GM06990 (cell line): ENCODE data around the gene NR1I2.

Source experiments
- DNase-seq: peaks from one replicate; pipeline ENCODE4 v3.0.0-alpha.2; 2011; ENCODE audit not compliant: insufficient read length; ENCODE audit errors: extremely low read depth
- H3K27me3 ChIP-seq: replicated peaks from 2 replicates; pipeline ENCODE4 v1.6.0; 2011; ENCODE audit warnings: low read length; ENCODE audit not compliant: control insufficient read depth, insufficient read depth
- H3K36me3 ChIP-seq: 2 replicates; pipeline ENCODE4 v1.5.1; 2011; ENCODE audit warnings: low read length; ENCODE audit not compliant: control insufficient read depth, insufficient read depth
- H3K4me3 ChIP-seq: replicated peaks from 2 replicates; pipeline ENCODE4 v1.5.1; 2011; ENCODE audit warnings: low read depth, mild to moderate bottlenecking, control low read depth, low read length
- TF ChIP-seq, protein P1 (sequence below): IDR thresholded peaks from 2 replicates; pipeline ENCODE4 v1.5.1; 2011; ENCODE audit warnings: low read length, control low read depth, mild to moderate bottlenecking, inconsistent platforms; ENCODE audit not compliant: insufficient read depth, poor library complexity, severe bottlenecking

The NR1I2 gene

GRCh38 chr3:119834754-119835370 is 53.0 kb downstream of the NR1I2 start:
- no peak overlapping the region for H3K4me3 ChIP-seq
- TF ChIP-seq, protein P1, sequence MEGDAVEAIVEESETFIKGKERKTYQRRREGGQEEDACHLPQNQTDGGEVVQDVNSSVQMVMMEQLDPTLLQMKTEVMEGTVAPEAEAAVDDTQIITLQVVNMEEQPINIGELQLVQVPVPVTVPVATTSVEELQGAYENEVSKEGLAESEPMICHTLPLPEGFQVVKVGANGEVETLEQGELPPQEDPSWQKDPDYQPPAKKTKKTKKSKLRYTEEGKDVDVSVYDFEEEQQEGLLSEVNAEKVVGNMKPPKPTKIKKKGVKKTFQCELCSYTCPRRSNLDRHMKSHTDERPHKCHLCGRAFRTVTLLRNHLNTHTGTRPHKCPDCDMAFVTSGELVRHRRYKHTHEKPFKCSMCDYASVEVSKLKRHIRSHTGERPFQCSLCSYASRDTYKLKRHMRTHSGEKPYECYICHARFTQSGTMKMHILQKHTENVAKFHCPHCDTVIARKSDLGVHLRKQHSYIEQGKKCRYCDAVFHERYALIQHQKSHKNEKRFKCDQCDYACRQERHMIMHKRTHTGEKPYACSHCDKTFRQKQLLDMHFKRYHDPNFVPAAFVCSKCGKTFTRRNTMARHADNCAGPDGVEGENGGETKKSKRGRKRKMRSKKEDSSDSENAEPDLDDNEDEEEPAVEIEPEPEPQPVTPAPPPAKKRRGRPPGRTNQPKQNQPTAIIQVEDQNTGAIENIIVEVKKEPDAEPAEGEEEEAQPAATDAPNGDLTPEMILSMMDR, result no peak

DNA sequence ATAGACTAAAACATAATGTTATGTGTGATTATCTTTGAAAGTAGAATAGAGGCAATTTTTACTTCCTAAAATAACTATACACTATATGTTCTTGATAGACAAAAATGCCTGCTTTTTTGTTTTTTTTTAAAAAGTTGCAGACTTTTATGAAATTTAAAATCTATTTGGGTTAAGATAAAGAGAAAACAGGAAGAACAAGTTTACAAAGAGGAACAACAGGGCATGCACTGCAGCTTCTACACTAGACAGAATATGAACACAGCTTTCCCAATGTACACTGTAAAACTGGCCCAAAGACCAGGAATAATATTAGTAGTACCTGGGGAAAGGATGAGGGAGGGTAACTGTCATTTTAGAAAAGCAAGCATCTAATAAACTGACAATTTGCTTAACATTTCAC is 53.7 kb downstream of the NR1I2 start:
- no peak for DNase-seq
- TF ChIP-seq, protein P1, result no peak
- Histone ChIP-seq H3K36me3 (no peaks in the 10 kb centered on the region), H3K27me3 (no peaks in the 10 kb centered on the region), H3K4me3 (no peak overlapping the region)

More at GRCh38 chr3:119834754-119835370, 53.0 kb downstream of the NR1I2 start:
- H3K36me3 ChIP-seq, result no peaks in the 10 kb centered on the region
- no peak for DNase-seq
- H3K27me3 ChIP-seq, result no peaks in the 10 kb centered on the region

- Histone ChIP-seq H3K36me3 (no peaks in the 10 kb centered on the region; the same call in 1 of the 2 replicates), H3K27me3 (no peaks in the 10 kb centered on the region), H3K4me3 (no peak overlapping the region)
- no peak for DNase-seq
- TF ChIP-seq, protein P1, result no peak
Observed at GRCh38 chr3:119841808-119842471, 60.0 kb downstream of the NR1I2 start.

DNA sequence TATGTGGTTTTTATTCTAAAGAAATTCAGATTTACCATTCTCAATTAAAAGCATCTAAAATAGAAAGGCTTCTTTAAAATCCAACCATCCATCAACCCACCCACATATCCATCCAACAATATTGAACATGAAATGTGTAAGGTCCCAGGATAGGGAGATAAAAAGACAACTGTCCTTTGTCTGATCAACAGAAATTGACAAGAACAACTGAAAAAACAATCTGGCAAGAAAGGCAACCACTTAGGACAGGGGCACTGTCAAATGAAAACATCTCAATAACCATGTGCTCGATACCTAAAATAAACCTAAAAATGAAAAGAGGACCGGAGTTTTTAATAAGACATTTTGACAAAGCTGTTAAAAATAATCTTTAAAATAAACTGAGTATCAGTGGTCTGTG is 67.2 kb downstream of the NR1I2 start:
- no peak overlapping the region for H3K4me3 ChIP-seq
- TF ChIP-seq, protein P1, result no peak
- DNase-seq, result no peak
- no peaks in the 10 kb centered on the region for H3K27me3 ChIP-seq
- H3K36me3 ChIP-seq, result no peaks in the 10 kb centered on the region

- Histone ChIP-seq H3K4me3 (no peak overlapping the region), H3K36me3 (no peaks in the 10 kb centered on the region; the same call in 1 of the 2 replicates), H3K27me3 (no peaks in the 10 kb centered on the region)
- TF ChIP-seq, protein P1, result no peak
- DNase-seq, result no peak
Observed at GRCh38 chr3:119856695-119857094, 74.8 kb downstream of the NR1I2 start.

DNA sequence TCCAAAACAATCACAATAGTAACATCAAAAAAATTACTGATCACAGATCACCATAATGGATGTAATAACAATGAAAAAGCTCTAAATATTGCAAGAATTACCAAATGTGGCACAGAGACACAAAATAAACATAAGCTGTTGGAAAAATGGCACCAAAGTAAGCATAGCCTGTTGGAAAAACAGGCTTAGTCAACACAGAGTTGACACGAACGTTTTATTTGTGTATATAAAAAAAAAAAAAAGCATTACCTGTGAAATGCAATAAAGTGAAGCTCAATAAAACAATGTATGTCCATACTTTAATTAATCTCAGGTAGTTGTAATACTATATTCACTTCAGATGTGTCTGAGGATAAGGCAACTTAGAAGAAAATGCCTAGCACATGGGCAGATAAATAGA is 77.1 kb downstream of the NR1I2 start:
- peaks cover 3% of the 10 kb centered on the region for H3K36me3 ChIP-seq

More for the DNA sequence above, 77.1 kb downstream of the NR1I2 start:
- TF ChIP-seq, protein P1, result no peak
- Histone ChIP-seq H3K27me3 (no peaks in the 10 kb centered on the region), H3K4me3 (no peak overlapping the region)
- no peak for DNase-seq
